GM13977 (cell line): ENCODE data around the gene AZU1.
A peak's percentile ranks its signal among the peaks of the same experiment; 100 is the strongest.
"Not testable (repeated sequence)": the region's sequence is repeated elsewhere in the genome, so short reads cannot be mapped to it uniquely, and the experiment has no call there.

Source experiments
- DNase-seq: peaks from one replicate; pipeline ENCODE4 v3.0.0; 2012; ENCODE audit warnings: low spot score
- CTCF ChIP-seq: IDR thresholded peaks from 2 replicates; pipeline ENCODE4 v1.5.1; 2012; ENCODE audit warnings: mild to moderate bottlenecking, control low read depth; ENCODE audit not compliant: insufficient read depth; ENCODE audit errors: extremely low read depth, missing control alignments
- in situ Hi-C: fragments of 300-500 bp; cut with MboI; formaldehyde crosslinking; loops from one replicate; pipeline ENCODE4 v1.12.0; 2022; ENCODE audit warnings: low sequenced_read_pairs, low pct_unique_long_range_greater_than_20kb, mixed read lengths, inconsistent platforms; ENCODE audit not compliant: unreplicated experiment

AZU1 gene

GRCh38 chr19:813219-814151, 14.2 kb upstream of the AZU1 start:
- in situ Hi-C loops: no loop called here
- no peak for TF ChIP-seq CTCF
- peak; percentile 54 for DNase-seq

GRCh38 chr19:814152-815078, 13.2 kb upstream of the AZU1 start:
- in situ Hi-C loops: no loop called here
- DNase-seq: peak; percentile 46
- TF ChIP-seq CTCF: no peak

DNA sequence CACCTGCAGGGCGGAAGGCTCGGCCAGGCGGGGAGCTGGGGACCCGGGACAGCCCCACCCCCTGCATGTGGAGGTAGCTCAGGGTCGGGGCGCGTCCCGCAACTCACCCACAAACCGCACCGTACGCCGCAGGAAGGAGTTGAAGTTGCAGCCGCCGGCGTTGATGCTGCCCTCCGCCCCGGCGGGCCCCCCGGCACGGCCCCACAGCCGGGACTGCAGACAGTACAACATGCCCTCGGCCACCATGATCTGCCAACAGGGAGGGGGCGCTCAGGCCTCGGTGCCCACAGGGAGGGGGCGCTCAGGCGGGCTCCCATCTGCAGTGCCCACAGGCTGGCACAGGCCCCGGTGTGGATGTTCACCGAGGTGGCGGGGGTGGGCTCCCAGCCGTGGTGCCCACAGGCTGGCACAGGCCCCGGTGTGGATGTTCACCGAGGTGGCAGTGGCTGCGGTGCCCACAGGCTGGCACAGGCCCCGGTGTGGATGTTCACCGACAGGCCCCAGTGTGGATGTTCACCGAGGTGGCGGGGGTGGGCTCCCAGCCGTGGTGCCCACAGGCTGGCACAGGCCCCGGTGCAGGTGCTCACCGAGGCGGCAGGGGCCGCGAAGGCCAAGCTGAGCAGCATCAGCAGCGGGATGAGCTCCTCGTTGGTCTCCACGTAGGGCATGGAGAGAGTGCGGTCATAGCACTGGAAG, 12.4 kb upstream of the AZU1 start:
- in situ Hi-C loops: no loop called here
- no peak for TF ChIP-seq CTCF
- peak; percentile 46 for DNase-seq

- DNase-seq: no peak
- in situ Hi-C loops: no loop called here
- no peak for TF ChIP-seq CTCF
Measured at GRCh38 chr19:815775-816499, 11.7 kb upstream of the AZU1 start.

- in situ Hi-C loops: no loop called here
- no peak for TF ChIP-seq CTCF
- no peak for DNase-seq
Measured at GRCh38 chr19:816500-816857, 11.2 kb upstream of the AZU1 start.

DNA sequence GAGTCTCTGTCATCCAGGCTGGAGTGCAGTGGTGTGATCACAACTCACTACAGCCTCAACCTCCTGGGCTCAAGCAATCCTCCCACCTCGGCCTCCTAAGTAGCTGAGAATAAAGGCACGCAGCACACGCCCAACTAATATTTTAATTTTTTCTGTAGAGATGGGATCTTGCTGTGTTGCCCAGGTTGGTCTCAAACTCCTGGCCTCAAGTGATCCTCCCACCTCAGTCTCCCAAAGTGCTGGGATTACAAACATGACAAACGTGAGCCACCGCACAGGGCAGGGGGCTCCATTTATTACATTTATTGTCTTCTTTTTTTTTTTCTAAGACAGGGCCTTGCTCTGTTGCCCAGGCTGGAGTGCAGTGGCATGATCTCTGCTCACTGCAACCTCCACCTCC, 7.4 kb upstream of the AZU1 start:
- DNase-seq, in situ Hi-C loops: not testable (repeated sequence)
